ENCODE results near the gene COBL. TPM values are rescaled to one million over a fixed set of nuclear protein-coding genes. Genes with fewer than 3 reads are reported as not detected.

Gene COBL
- total and polyA plus RNA-seq, 2 of the 8 experiments (the other 6 are each of a cell fraction or from before 2014, with no cell fraction given) = 13.8 to 40.4 TPM

GRCh38 chr7:51144178-51144577 lies 172.4 kb downstream of the COBL start:
- H2BK5ac ChIP-seq (ENCODE audit: low read depth, low read length) = no peak overlapping the region
- 92% methylated on average over 7 of the region's 7 CpGs; no CpG with 5 or more reads in 1 of the 2 experiments for WGBS, 2 experiments (ENCODE audit: extremely low coverage in 1 of 2, insufficient coverage in 1 of 2, insufficient read length in 1 of 2, insufficient replicate concordance in 2 of 2, low coverage in 1 of 2, low lambda C conversion rate in 2 of 2, missing lambda C conversion rate in 1 of 2)
- H4K5ac ChIP-seq (ENCODE audit: insufficient read length, low read depth, low read length) = no peak overlapping the region
- H3K27ac ChIP-seq (ENCODE audit: low read depth, low read length) = no peak overlapping the region
- FAIRE-seq (no peak), DNase-seq (ENCODE audit: low read depth in 1 of 2, low spot score in 2 of 2) (peak in 1 of 2 experiments; percentile 34)
- POLR2A ChIA-PET (ENCODE audit: partially characterized antibody) = no interaction called here
- H3K56ac ChIP-seq (replicated peaks; ENCODE audit: insufficient read length, low read depth, low read length) = no peak overlapping the region
- H3K36me3 ChIP-seq (ENCODE audit: control insufficient read depth in 2 of 4, insufficient read depth in 4 of 4, low read length in 3 of 4) = 0 out of 8 replicates have a peak, but pooled peaks cover 0 to 4% (median 0%) of the 10 kb centered on the region in 4 experiments
- CTCF ChIA-PET (ENCODE audit: partially characterized antibody) = interaction anchor here (1.0 to 6.1 kb wide), 5 partner anchors 9 to 511 kb away, joined by 3 to 76 read pairs (median 5); no protein-coding TSS in a partner anchor
- H2BK15ac ChIP-seq (ENCODE audit: low read length) = no peak overlapping the region
- H3K4me3 ChIP-seq (ENCODE audit: extremely low read depth in 1 of 4, insufficient read depth in 2 of 4, low read depth in 3 of 4, low read length in 4 of 4) = no peak overlapping the region
- H4K8ac ChIP-seq (ENCODE audit: extremely low read depth, insufficient read depth, low read length) = no peak overlapping the region
- no peaks in the 10 kb centered on the region; a peak in 1 of 4 replicates for H3K9me3 ChIP-seq (ENCODE audit: insufficient read depth in 2 of 2, low read depth in 1 of 2, low read length in 1 of 2)
- no peaks in the 10 kb centered on the region for H4K20me1 ChIP-seq (replicated peaks in 1 of 2; ENCODE audit: control insufficient read depth in 1 of 2, insufficient read depth in 2 of 2, low read length in 2 of 2)
- no peak overlapping the region for H3K23ac ChIP-seq (ENCODE audit: insufficient read length)
- H2BK12ac ChIP-seq (ENCODE audit: low read depth, low read length) = no peak overlapping the region
- no peak overlapping the region for H2AFZ ChIP-seq (ENCODE audit: low read length)
- H3K18ac ChIP-seq (ENCODE audit: extremely low read depth, low read length) = no peak overlapping the region
- no peak overlapping the region for H3K4ac ChIP-seq (replicated peaks; ENCODE audit: insufficient read length, low read depth, low read length)
- no peak overlapping the region for H2BK20ac ChIP-seq (ENCODE audit: low read length)
- H3K4me2 ChIP-seq (ENCODE audit: insufficient read depth in 1 of 2, low read depth in 2 of 2, low read length in 2 of 2) = no peak overlapping the region
- H3K27me3 ChIP-seq (replicated peaks in 1 of 4; ENCODE audit: control insufficient read depth in 3 of 4, extremely low read depth in 1 of 4, insufficient read depth in 3 of 4, low read length in 3 of 4) = no peaks in the 10 kb centered on the region
- no peaks in the 10 kb centered on the region; the same call in 1 of the 2 replicates for H3K79me1 ChIP-seq (ENCODE audit: low read depth, low read length)
- no peak overlapping the region for H2BK120ac ChIP-seq (replicated peaks; ENCODE audit: low read depth, low read length)
- no peak overlapping the region for H2AK5ac ChIP-seq (ENCODE audit: low read depth, low read length)
- H3K9ac ChIP-seq (replicated peaks in 1 of 4; ENCODE audit: extremely low read depth in 1 of 4, low read depth in 3 of 4, low read length in 3 of 4) = no peak overlapping the region
- H3K23me2 ChIP-seq (ENCODE audit: low read depth, low read length) = no peaks in the 10 kb centered on the region
- no peak overlapping the region for H3K14ac ChIP-seq (ENCODE audit: insufficient read length)
- peaks cover 5 to 14% (median 8%) of the 10 kb centered on the region in 4 experiments for H3K4me1 ChIP-seq (replicated peaks in 1 of 4; ENCODE audit: control insufficient read depth in 3 of 4, insufficient read depth in 4 of 4, low read length in 3 of 4)
- 0 out of 4 replicates have a peak, but pooled peaks cover 0 to 4% of the 10 kb centered on the region in 2 experiments for H3K79me2 ChIP-seq (ENCODE audit: control insufficient read depth in 1 of 2, insufficient read depth in 2 of 2, low read length in 2 of 2)
- H4K91ac ChIP-seq (replicated peaks; ENCODE audit: insufficient read length, low read length) = no peak overlapping the region
- TF ChIP-seq SP4 (IDR thresholded peaks at IDR 0.05; ENCODE audit: low read length) (no peak), TAF7 (optimal IDR thresholded peaks at IDR 0.05; ENCODE audit: borderline replicate concordance, low read depth, low read length) (no peak), EZH2 (IDR thresholded peaks at IDR 0.05; ENCODE audit: low read depth, low read length, severe bottlenecking) (no peak), PHF8 (conservative IDR thresholded peaks at IDR 0.05; ENCODE audit: low read depth, low read length) (no peak), ZNF274 (IDR thresholded peaks at IDR 0.05; ENCODE audit: borderline replicate concordance, extremely low read depth, low read length) (no peak), TCF12 (IDR thresholded peaks at IDR 0.05; ENCODE audit: low read depth, low read length) (no peak), SIX5 (IDR thresholded peaks at IDR 0.05; ENCODE audit: low read depth, low read length) (no peak), CTBP2 (IDR thresholded peaks at IDR 0.05; ENCODE audit: borderline replicate concordance, insufficient read depth, insufficient read length, low read length) (no peak)
